Adrenal gland (tissue), 12 donors: ENCODE measurements around the gene DEPDC1B. TPM values are rescaled to one million over a fixed set of nuclear protein-coding genes. Genes with fewer than 3 reads are reported as not detected.
"Not testable (repeated sequence)": the region's sequence is repeated elsewhere in the genome, so short reads cannot be mapped to it uniquely, and the experiment has no call there.

Source experiments
- DNase-seq, 7 donors: peaks; one replicate each; pipeline ENCODE4 v3.0.0-alpha.2; 2019 to 2020
- H3K27ac ChIP-seq, 5 donors: fragments of 200-600 bp; sonication (generic) in 4 of 5; 1 replicate in 3 of 5; 2 replicates in 2 of 5; pipeline versions ENCODE4 v1.5.1 to v1.8.0; 2016 to 2020; ENCODE audit warnings: mild to moderate bottlenecking in 1 of 5
- H3K27me3 ChIP-seq: fragments of 200-600 bp; 2 replicates; pipeline ENCODE4 v1.8.0; 2021
- H3K36me3 ChIP-seq, 2 donors: fragments of 200-600 bp; replicated peaks in 1 of 2; 1 replicate in 1 of 2; 2 replicates in 1 of 2; pipeline versions ENCODE4 v1.5.1 to v1.8.0; 2018 to 2022
- H3K4me1 ChIP-seq, 2 donors: fragments of 200-600 bp; replicated peaks in 1 of 2; 1 replicate in 1 of 2; 2 replicates in 1 of 2; pipeline versions ENCODE4 v1.5.1 to v1.8.0; 2018 to 2021
- H3K4me3 ChIP-seq, 4 donors: fragments of 200-600 bp; sonication (generic) in 3 of 4; one replicate each; pipeline ENCODE4 v1.5.1; 2016 to 2018
- H3K9me3 ChIP-seq, 3 donors: fragments of 200-600 bp; sonication (generic) in 1 of 3; replicated peaks in 1 of 3; 1 replicate in 2 of 3; 2 replicates in 1 of 3; pipeline versions ENCODE4 v1.5.1 to v1.8.0; 2016 to 2021
- CTCF ChIP-seq, 6 experiments: fragments of 450-650 bp in 4 of 6; fragments of 200-600 bp in 2 of 6; sonication (generic) in 1 of 6; IDR thresholded peaks; 1 replicate in 5 of 6; 2 replicates in 1 of 6; pipeline versions ENCODE4 v1.5.1 to v1.8.0; 2016 to 2021; ENCODE audit warnings: antibody characterized with exemption in 6 of 6, mild to moderate bottlenecking in 2 of 6, moderate library complexity in 1 of 6
- POLR2A ChIP-seq, 2 donors: fragments of 450-650 bp; IDR thresholded peaks; one replicate each; pipeline ENCODE4 v1.6.1; 2017; ENCODE audit warnings: antibody characterized with exemption in 2 of 2, mild to moderate bottlenecking in 2 of 2, moderate library complexity in 1 of 2
- WGBS, 4 donors: extraction: QIAGEN DNeasy Blood & Tissue Kit in 2 of 4; methylation state at CpG; one replicate each; pipeline versions ENCODE4 v1.1.5 to v1.1.7; 2013 to 2017; 5-methylcytosine and 5-hydroxymethylcytosine counted together
- intact Hi-C, 2 donors: fragments of 100-400 bp; cut with DNase I; formaldehyde crosslinking; loops; one replicate each; pipeline versions ENCODE4 v1.14.1 to v1.15.0; 2022 to 2023
- polyA plus RNA-seq, 3 donors: library from polyadenylated mRNA; stranded (reverse); fragments of 200-250 nt in 2 of 3; fragments of 350-450 nt in 1 of 3; fragmentation: Illumina TruSeq in 1 of 3; extraction: RNeasy Lipid Tissue Mini Kit (QIAGEN cat#74804) in 1 of 3; gene quantifications; one replicate each; pipeline ENCODE4 v1.2.3, GENCODE V29; 2013 to 2014
- total RNA-seq, 9 donors: library from RNA; depleted of rRNA in 4 of 9; stranded (reverse); fragments of >200 nt in 4 of 9; fragments of 120-200 nt in 1 of 9; fragmentation: NEBNext Ultra II Directional in 1 of 9; extraction: Animal tissue kit (Norgen Biotek cat#: 25700) in 1 of 9; gene quantifications; one replicate each; pipeline versions ENCODE4 v1.1.0 to v1.2.4, GENCODE V29; 2013 to 2023
- donor health status: healthy with polysubstance abuse.
- donor health status: Bipolar disorder and iron deficiency.
- donor health status: DM: yes; HTN: yes; CAD: no.
- donor health status: DM: no; HTN: no; CAD: no.
- donor health status: DM: no; HTN: no; CAD: no.
- donor health status: DM: yes; HTN: yes; CAD: no.

DEPDC1B gene
- total and polyA plus RNA-seq, 12 donors = 0.08 to 7.0 (median 0.36) TPM; not detected in 1

- intact Hi-C loops = no loop called here
- Histone ChIP-seq H3K27me3 (no peaks in the 10 kb centered on the region), H3K9me3 (no peaks in the 10 kb centered on the region), H3K36me3 (no peaks in the 10 kb centered on the region), H3K4me1 (no peaks in the 10 kb centered on the region), H3K27ac (no peak overlapping the region), H3K4me3 (no peak overlapping the region)
- DNase-seq = no peak
- no peak for TF ChIP-seq CTCF (IDR thresholded peaks at IDR 0.05)
- no peak for TF ChIP-seq POLR2A (IDR thresholded peaks at IDR 0.05)
- WGBS, 4 donors = 63 to 83% (median 68%) methylated on average over 1 of the region's 1 CpG
Measured at GRCh38 chr5:60633341-60633740, 66.6 kb downstream of the DEPDC1B start.

GRCh38 chr5:60632153-60632552, 67.8 kb downstream of the DEPDC1B start:
- WGBS, 4 donors = 97 to 99% (median 98%) methylated on average over 11 of the region's 11 CpGs; no CpG with 5 or more reads in 1 of the 4 donors
- no peak overlapping the region for H3K4me3 ChIP-seq
- H3K4me1 ChIP-seq = no peaks in the 10 kb centered on the region
- TF ChIP-seq POLR2A (IDR thresholded peaks at IDR 0.05) = no peak
- TF ChIP-seq CTCF (IDR thresholded peaks at IDR 0.05) = no peak
- no peaks in the 10 kb centered on the region for H3K27me3 ChIP-seq
- intact Hi-C loops = no loop called here
- H3K36me3 ChIP-seq = no peaks in the 10 kb centered on the region
- H3K27ac ChIP-seq = no peak overlapping the region
- H3K9me3 ChIP-seq = no peaks in the 10 kb centered on the region
- no peak for DNase-seq

- no peak for TF ChIP-seq POLR2A (IDR thresholded peaks at IDR 0.05)
- no peak for TF ChIP-seq CTCF (IDR thresholded peaks at IDR 0.05)
- DNase-seq = no peak
- Histone ChIP-seq H3K4me1 (no peaks in the 10 kb centered on the region), H3K27ac (no peak overlapping the region), H3K36me3 (no peaks in the 10 kb centered on the region), H3K27me3 (no peaks in the 10 kb centered on the region), H3K4me3 (no peak overlapping the region), H3K9me3 (no peaks in the 10 kb centered on the region)
- WGBS, 4 donors = 94 to 99% (median 98%) methylated on average over 2 of the region's 2 CpGs
- intact Hi-C loops = no loop called here
Measured at GRCh38 chr5:60630836-60631235, 69.1 kb downstream of the DEPDC1B start.

GRCh38 chr5:60630179-60630578, 69.8 kb downstream of the DEPDC1B start:
- TF ChIP-seq POLR2A (IDR thresholded peaks at IDR 0.05) (no peak), CTCF (IDR thresholded peaks at IDR 0.05) (no peak)
- H3K4me1 ChIP-seq = no peaks in the 10 kb centered on the region
- intact Hi-C loops = no loop called here
- no peak for DNase-seq
- no peaks in the 10 kb centered on the region for H3K9me3 ChIP-seq
- no peak overlapping the region for H3K4me3 ChIP-seq
- H3K27me3 ChIP-seq = no peaks in the 10 kb centered on the region
- no peaks in the 10 kb centered on the region for H3K36me3 ChIP-seq
- 96 to 98% (median 97%) methylated on average over 8 of the region's 8 CpGs for WGBS, 4 donors
- H3K27ac ChIP-seq = no peak overlapping the region

- H3K9me3 ChIP-seq, DNase-seq, H3K27me3 ChIP-seq, H3K4me1 ChIP-seq, intact Hi-C loops, H3K36me3 ChIP-seq, H3K4me3 ChIP-seq, H3K27ac ChIP-seq: not testable (repeated sequence)
- WGBS, 4 donors = 90 to 99% (median 95%) methylated on average over 7 of the region's 7 CpGs
Measured at GRCh38 chr5:60624875-60625274, 75.1 kb downstream of the DEPDC1B start.

- H3K27me3 ChIP-seq, DNase-seq, H3K4me1 ChIP-seq, intact Hi-C loops, H3K27ac ChIP-seq, H3K36me3 ChIP-seq, H3K4me3 ChIP-seq, H3K9me3 ChIP-seq: not testable (repeated sequence)
- 87 to 95% (median 92%) methylated on average over 3 of the region's 3 CpGs for WGBS, 4 donors
Measured at GRCh38 chr5:60620752-60621151, 79.2 kb downstream of the DEPDC1B start.
